NCI-H2029 treated with DMSO at 0.1 percent for 48 hours (cell line): Measurements from ENCODE around the gene GNB3.
A peak's percentile ranks its signal among the peaks of the same experiment; 100 is the strongest.

Experiments used
- DNase-seq: peaks from one replicate; lab custom pipeline; 2025; lab: John Stamatoyannopoulos, UW

The GNB3 gene

GRCh38 chr12:6823182-6824084, 17.3 kb upstream of the GNB3 start:
- DNase-seq: no peak

- DNase-seq: no peak
Observed at GRCh38 chr12:6824085-6824775, 16.5 kb upstream of the GNB3 start.

GRCh38 chr12:6824901-6825381, 15.8 kb upstream of the GNB3 start:
- no peak for DNase-seq

- peak; percentile 40 for DNase-seq
Observed at GRCh38 chr12:6825398-6826124, 15.2 kb upstream of the GNB3 start.

- DNase-seq: no peak
Observed at GRCh38 chr12:6826125-6826733, 14.5 kb upstream of the GNB3 start.

GRCh38 chr12:6826734-6827436, 13.8 kb upstream of the GNB3 start:
- no peak for DNase-seq

- DNase-seq: peak; percentile 9
Observed at GRCh38 chr12:6827437-6827911, 13.3 kb upstream of the GNB3 start.

GRCh38 chr12:6827982-6828780, 12.5 kb upstream of the GNB3 start, which contains the start of gene P3H3:
P3H3 (plus strand) TSS chr12:6828407; CDS start chr12:6828441, 34 bp downstream.
- DNase-seq: no peak

GRCh38 chr12:6828781-6829535, 11.8 kb upstream of the GNB3 start:
- DNase-seq: no peak

GRCh38 chr12:6829536-6830220, 11.0 kb upstream of the GNB3 start:
- DNase-seq: no peak

GRCh38 chr12:6830286-6830890, 10.3 kb upstream of the GNB3 start:
- no peak for DNase-seq

- DNase-seq: no peak
Observed at GRCh38 chr12:6830999-6831398, 9.7 kb upstream of the GNB3 start.

GRCh38 chr12:6831450-6831995, 9.2 kb upstream of the GNB3 start:
- no peak for DNase-seq

GRCh38 chr12:6832125-6832524, 8.6 kb upstream of the GNB3 start:
- DNase-seq: no peak

GRCh38 chr12:6833189-6833890, 7.4 kb upstream of the GNB3 start:
- DNase-seq: no peak

GRCh38 chr12:6834254-6834653, 6.5 kb upstream of the GNB3 start:
- DNase-seq: no peak

- DNase-seq: no peak
Observed at GRCh38 chr12:6834873-6835272, 5.9 kb upstream of the GNB3 start.

GRCh38 chr12:6836851-6837250, 3.9 kb upstream of the GNB3 start:
- no peak for DNase-seq
